Activated CD4-positive, alpha-beta T cell treated with anti-CD3 and anti-CD28 coated beads, Interleukin-2, amount 50 U/mL, for 16 hours (primary cell): ENCODE results near the gene SFXN3.

Source experiments
- DNase-seq: peaks from one replicate; pipeline ENCODE4 v3.0.0-alpha.2; 2020

SFXN3 gene

GRCh38 chr10:101036726-101037125, 5.7 kb downstream of the SFXN3 start:
- DNase-seq = no peak

- no peak for DNase-seq
These were observed 7.5 kb downstream of the SFXN3 start for GRCh38 chr10:101038484-101038883.

- DNase-seq = no peak
These were observed 9.0 kb downstream of the SFXN3 start for GRCh38 chr10:101040061-101040460.

GRCh38 chr10:101040851-101041250, 9.8 kb downstream of the SFXN3 start:
- no peak for DNase-seq

GRCh38 chr10:101041252-101041761, 10.3 kb downstream of the SFXN3 start:
- DNase-seq = peak; percentile 79

GRCh38 chr10:101042118-101042517, 11.1 kb downstream of the SFXN3 start:
- DNase-seq = no peak

GRCh38 chr10:101042667-101043362, 11.8 kb downstream of the SFXN3 start:
- DNase-seq = peak; percentile 95

GRCh38 chr10:101043363-101043707, 12.3 kb downstream of the SFXN3 start:
- no peak for DNase-seq

- DNase-seq = no peak
These were observed 13.1 kb downstream of the SFXN3 start for GRCh38 chr10:101044117-101044516.

- DNase-seq = no peak
These were observed 15.6 kb downstream of the SFXN3 start for GRCh38 chr10:101046332-101047238.

- no peak for DNase-seq
These were observed 16.2 kb downstream of the SFXN3 start for GRCh38 chr10:101047268-101047667.

- DNase-seq = no peak
These were observed 17.2 kb downstream of the SFXN3 start for GRCh38 chr10:101047961-101048892.

GRCh38 chr10:101050208-101051069, 19.4 kb downstream of the SFXN3 start:
- DNase-seq = peak; percentile 79

GRCh38 chr10:101052285-101052684, 21.3 kb downstream of the SFXN3 start:
- no peak for DNase-seq

- no peak for DNase-seq
These were observed 22.5 kb downstream of the SFXN3 start for GRCh38 chr10:101053516-101053915.

GRCh38 chr10:101054351-101054750, 23.3 kb downstream of the SFXN3 start:
- no peak for DNase-seq

- no peak for DNase-seq
These were observed 23.8 kb downstream of the SFXN3 start for GRCh38 chr10:101054876-101055275.

GRCh38 chr10:101055411-101055810, 24.4 kb downstream of the SFXN3 start:
- DNase-seq = no peak

- no peak for DNase-seq
These were observed 25.5 kb downstream of the SFXN3 start for GRCh38 chr10:101056365-101057151.

- DNase-seq = peak; percentile 94
These were observed 29.3 kb downstream of the SFXN3 start for GRCh38 chr10:101060036-101060950.
